Keratinocyte (primary cell): ENCODE results near the gene MFAP4. TPM values are rescaled to one million over a fixed set of nuclear protein-coding genes. Genes with fewer than 3 reads are reported as not detected.

Source experiments
- DNase-seq: peaks from one replicate; pipeline ENCODE4 v3.0.0-alpha.2; 2011; ENCODE audit warnings: low read depth, missing footprints, low spot score
- FAIRE-seq: peaks from 2 replicates; lab custom pipeline; 2011; peaks lifted over from hg19 to GRCh38; lab: Jason Lieb, UNC
- H2AFZ ChIP-seq: 2 replicates; pipeline ENCODE4 v1.6.0; 2012; ENCODE audit warnings: low read length, control low read depth, inconsistent platforms; ENCODE audit not compliant: control insufficient read depth
- H3K27ac ChIP-seq: 2 replicates; pipeline ENCODE4 v1.5.1; 2011; ENCODE audit warnings: low read length; ENCODE audit not compliant: control insufficient read depth, insufficient read depth
- H3K27me3 ChIP-seq: 3 replicates; pipeline ENCODE4 v1.6.0; 2011; ENCODE audit warnings: low read length; ENCODE audit not compliant: control insufficient read depth, insufficient read depth; ENCODE audit errors: extremely low read depth
- H3K36me3 ChIP-seq, 2 experiments: 2 replicates in 1 of 2; 3 replicates in 1 of 2; pipeline ENCODE4 v1.5.1; 2011; ENCODE audit warnings: low read length in 2 of 2, mild to moderate bottlenecking in 1 of 2; ENCODE audit not compliant: control insufficient read depth in 2 of 2, insufficient read depth in 2 of 2; ENCODE audit errors: extremely low read depth in 1 of 2
- H3K4me1 ChIP-seq: 3 replicates; pipeline ENCODE4 v1.5.1; 2011; ENCODE audit warnings: low read length; ENCODE audit not compliant: control insufficient read depth, insufficient read depth; ENCODE audit errors: extremely low read depth
- H3K4me2 ChIP-seq: 3 replicates; pipeline ENCODE4 v1.6.0; 2011; ENCODE audit warnings: low read depth, low read length; ENCODE audit not compliant: control insufficient read depth, insufficient read depth; ENCODE audit errors: extremely low read depth
- H3K4me3 ChIP-seq, 3 experiments: fragments of 200-600 bp in 1 of 3; sonication (generic) in 1 of 3; 2 replicates in 2 of 3; 3 replicates in 1 of 3; pipeline ENCODE4 v1.5.1; 2011 to 2016; ENCODE audit warnings: low read length in 3 of 3, mild to moderate bottlenecking in 3 of 3, control low read depth in 2 of 3, inconsistent platforms in 1 of 3, low read depth in 1 of 3, mixed read lengths in 1 of 3, mixed run types in 1 of 3, moderate library complexity in 1 of 3; ENCODE audit not compliant: control insufficient read depth in 2 of 3, insufficient read depth in 2 of 3; ENCODE audit errors: extremely low read depth in 1 of 3
- H3K79me2 ChIP-seq: 2 replicates; pipeline ENCODE4 v1.6.0; 2012; ENCODE audit warnings: low read length; ENCODE audit not compliant: control insufficient read depth, insufficient read depth
- H3K9ac ChIP-seq: 3 replicates; pipeline ENCODE4 v1.6.0; 2011; ENCODE audit warnings: low read length; ENCODE audit not compliant: control insufficient read depth, insufficient read depth; ENCODE audit errors: extremely low read depth
- H3K9me1 ChIP-seq: 3 replicates; pipeline ENCODE4 v1.6.0; 2011; ENCODE audit warnings: low read length; ENCODE audit not compliant: control insufficient read depth, insufficient read depth; ENCODE audit errors: extremely low read depth
- H3K9me3 ChIP-seq: 2 replicates; pipeline ENCODE4 v1.5.1; 2012; ENCODE audit warnings: low read depth, low read length; ENCODE audit not compliant: control insufficient read depth
- H4K20me1 ChIP-seq: 3 replicates; pipeline ENCODE4 v1.6.0; 2011; ENCODE audit warnings: low read length; ENCODE audit not compliant: control insufficient read depth, insufficient read depth; ENCODE audit errors: extremely low read depth
- EZH2 ChIP-seq: IDR thresholded peaks from one replicate; pipeline ENCODE4 v1.6.1; 2012; ENCODE audit warnings: inconsistent platforms, mild to moderate bottlenecking, low read length, moderate library complexity
- dilution Hi-C: fragments of 300-500 bp; cut with MboI; formaldehyde crosslinking; loops from one replicate; pipeline ENCODE4 v1.7.0; 2020; ENCODE audit warnings: low sequenced_read_pairs; ENCODE audit not compliant: extremely low pct_ligation_motif_present
- polyA plus RNA-seq, 5 experiments: library from polyadenylated mRNA; depleted of rRNA in 3 of 5; stranded (reverse) in 3 of 5; stranded (forward) in 1 of 5; unstranded in 1 of 5; fragments of >200 nt; gene quantifications; 1 replicate in 1 of 5; 2 replicates in 3 of 5; 3 replicates in 1 of 5; pipeline versions ENCODE4 v1.2.1 to v1.2.3, GENCODE V29; 2011 to 2012; ENCODE audit warnings: missing spikeins in 2 of 5, low read depth in 1 of 5, low replicate concordance in 1 of 5
- TF ChIP-seq, protein P1 (sequence below), 3 experiments: IDR thresholded peaks in 1 of 3; conservative IDR thresholded peaks in 1 of 3; optimal IDR thresholded peaks in 1 of 3; 2 replicates in 2 of 3; 3 replicates in 1 of 3; pipeline versions ENCODE3 to v1.5.1; 2011; ENCODE audit warnings: low read length in 3 of 3, mild to moderate bottlenecking in 3 of 3, moderate library complexity in 2 of 3, control low read depth in 1 of 3, inconsistent platforms in 1 of 3; ENCODE audit not compliant: insufficient read depth in 2 of 3; ENCODE audit errors: extremely low read depth in 1 of 3

The MFAP4 gene
- polyA plus RNA-seq, 1 donor (not counting 4 experiments of a cell fraction or from before 2014, with no cell fraction given): not detected

DNA sequence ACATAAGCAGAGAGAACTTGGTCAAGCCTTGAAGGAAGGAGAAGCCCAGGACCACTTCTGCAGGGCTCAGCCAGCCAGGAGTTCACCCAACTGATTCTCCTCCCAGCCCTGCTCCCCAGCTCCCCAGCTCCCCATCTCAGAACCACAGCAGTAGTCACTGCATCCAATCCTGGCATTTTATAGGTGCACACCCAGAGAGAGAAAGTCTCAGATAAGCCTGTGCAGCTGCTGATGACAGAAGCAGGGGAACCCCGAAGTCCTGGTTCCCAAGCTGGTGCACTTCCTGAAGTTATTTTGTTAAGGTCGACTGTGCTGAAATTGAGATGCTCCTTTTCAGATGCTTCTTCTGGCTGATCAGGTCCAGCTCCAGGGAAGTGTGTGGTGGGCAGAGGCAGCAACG is 30.6 kb upstream of the MFAP4 start:
- Histone ChIP-seq H3K9ac (no peak overlapping the region), H3K27ac (no peak overlapping the region), H3K4me3 (no peak overlapping the region), H3K36me3 (no peaks in the 10 kb centered on the region), H4K20me1 (no peaks in the 10 kb centered on the region), H2AFZ (no peak overlapping the region), H3K9me3 (no peaks in the 10 kb centered on the region), H3K4me1 (no peaks in the 10 kb centered on the region), H3K4me2 (no peak overlapping the region), H3K27me3 (peaks cover 11% of the 10 kb centered on the region), H3K9me1 (no peaks in the 10 kb centered on the region), H3K79me2 (no peaks in the 10 kb centered on the region)
- dilution Hi-C loops: no loop called here
- DNase-seq (no peak), FAIRE-seq (no peak)
- TF ChIP-seq, protein P1, sequence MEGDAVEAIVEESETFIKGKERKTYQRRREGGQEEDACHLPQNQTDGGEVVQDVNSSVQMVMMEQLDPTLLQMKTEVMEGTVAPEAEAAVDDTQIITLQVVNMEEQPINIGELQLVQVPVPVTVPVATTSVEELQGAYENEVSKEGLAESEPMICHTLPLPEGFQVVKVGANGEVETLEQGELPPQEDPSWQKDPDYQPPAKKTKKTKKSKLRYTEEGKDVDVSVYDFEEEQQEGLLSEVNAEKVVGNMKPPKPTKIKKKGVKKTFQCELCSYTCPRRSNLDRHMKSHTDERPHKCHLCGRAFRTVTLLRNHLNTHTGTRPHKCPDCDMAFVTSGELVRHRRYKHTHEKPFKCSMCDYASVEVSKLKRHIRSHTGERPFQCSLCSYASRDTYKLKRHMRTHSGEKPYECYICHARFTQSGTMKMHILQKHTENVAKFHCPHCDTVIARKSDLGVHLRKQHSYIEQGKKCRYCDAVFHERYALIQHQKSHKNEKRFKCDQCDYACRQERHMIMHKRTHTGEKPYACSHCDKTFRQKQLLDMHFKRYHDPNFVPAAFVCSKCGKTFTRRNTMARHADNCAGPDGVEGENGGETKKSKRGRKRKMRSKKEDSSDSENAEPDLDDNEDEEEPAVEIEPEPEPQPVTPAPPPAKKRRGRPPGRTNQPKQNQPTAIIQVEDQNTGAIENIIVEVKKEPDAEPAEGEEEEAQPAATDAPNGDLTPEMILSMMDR (optimal IDR thresholded peaks at IDR 0.05 in 1 of 3, IDR thresholded peaks at IDR 0.05 in 1 of 3, conservative IDR thresholded peaks at IDR 0.05 in 1 of 3; ENCODE audit: extremely low read depth in 1 of 3, insufficient read depth in 2 of 3, low read length in 3 of 3): no peak
- no peak for TF ChIP-seq EZH2

DNA sequence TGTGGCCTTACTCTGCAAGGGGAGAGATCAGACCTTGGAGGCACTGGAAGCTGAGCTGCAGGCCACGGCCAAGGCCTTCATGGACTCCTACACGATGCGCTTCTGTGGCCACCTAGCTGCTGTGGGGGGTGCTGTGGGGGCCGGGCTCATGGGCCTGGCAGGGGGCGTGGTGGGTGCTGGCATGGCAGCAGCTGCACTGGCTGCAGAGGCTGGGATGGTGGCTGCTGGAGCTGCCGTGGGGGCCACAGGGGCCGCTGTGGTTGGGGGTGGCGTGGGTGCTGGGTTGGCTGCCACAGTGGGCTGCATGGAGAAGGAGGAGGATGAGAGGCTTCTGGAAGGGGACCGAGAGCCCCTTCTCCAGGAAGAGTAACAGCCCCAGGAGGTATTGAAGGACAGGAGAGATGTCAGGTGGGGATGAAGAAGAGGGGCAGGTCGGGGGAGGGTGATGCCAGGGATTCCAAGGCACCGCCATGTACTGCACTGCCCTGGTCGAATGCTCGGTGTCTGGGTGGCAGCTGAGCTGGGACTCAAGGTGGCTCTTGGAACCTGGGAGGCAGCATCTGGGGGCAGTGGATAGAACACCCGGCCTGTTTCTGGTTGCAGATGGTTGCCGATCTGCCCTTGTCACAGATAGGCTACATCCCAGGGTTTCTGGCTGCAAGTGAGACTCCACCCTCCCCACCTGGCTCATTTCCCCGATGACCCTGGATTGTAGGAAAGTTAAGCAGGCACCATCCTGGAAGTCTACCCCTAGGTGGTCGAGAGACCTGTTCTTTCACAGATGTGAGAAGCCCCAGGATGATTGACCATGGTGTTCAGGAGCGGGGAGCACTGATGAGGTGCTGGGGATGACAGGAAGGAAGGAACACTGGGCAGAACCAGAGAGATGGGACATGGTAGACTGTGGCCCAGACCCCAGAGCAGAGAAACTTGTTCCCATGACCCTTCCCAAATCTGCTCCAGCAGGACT is 29.1 kb upstream of the MFAP4 start:
- Histone ChIP-seq H4K20me1 (no peaks in the 10 kb centered on the region), H2AFZ (no peak overlapping the region), H3K4me2 (no peak overlapping the region), H3K4me3 (no peak overlapping the region), H3K9me3 (no peaks in the 10 kb centered on the region), H3K27ac (no peak overlapping the region), H3K79me2 (no peaks in the 10 kb centered on the region), H3K4me1 (no peaks in the 10 kb centered on the region), H3K36me3 (no peaks in the 10 kb centered on the region), H3K9me1 (no peaks in the 10 kb centered on the region), H3K9ac (no peak overlapping the region), H3K27me3 (peaks cover 11% of the 10 kb centered on the region)
- FAIRE-seq: no peak
- TF ChIP-seq EZH2: no peak
- TF ChIP-seq, protein P1 (optimal IDR thresholded peaks at IDR 0.05 in 1 of 3, IDR thresholded peaks at IDR 0.05 in 1 of 3, conservative IDR thresholded peaks at IDR 0.05 in 1 of 3; ENCODE audit: extremely low read depth in 1 of 3, insufficient read depth in 2 of 3, low read length in 3 of 3): no peak
- no peak for DNase-seq
- dilution Hi-C loops: no loop called here
